H54 (cell line): ENCODE data around the gene OR4D11.
"Not testable (repeated sequence)": the region's sequence is repeated elsewhere in the genome, so short reads cannot be mapped to it uniquely, and the experiment has no call there.

Experiments
- DNase-seq: peaks from one replicate; pipeline ENCODE4 v3.0.0; 2011; ENCODE audit warnings: low spot score, mixed read lengths; ENCODE audit not compliant: insufficient read length
- FAIRE-seq: peaks from 3 replicates; lab custom pipeline; 2011; peaks lifted over from hg19 to GRCh38; lab: Jason Lieb, UNC
- POLR2A ChIP-seq: IDR thresholded peaks from 2 replicates; pipeline ENCODE4 v1.6.1; 2011; ENCODE audit warnings: low read depth, mild to moderate bottlenecking, low read length

Gene OR4D11

GRCh38 chr11:59534676-59535075, 31.3 kb downstream of the OR4D11 start:
- TF ChIP-seq POLR2A, result no peak
- DNase-seq (no peak), FAIRE-seq (no peak)

- no peak for FAIRE-seq
- DNase-seq, result no peak
- no peak for TF ChIP-seq POLR2A
These were observed 38.9 kb downstream of the OR4D11 start for GRCh38 chr11:59542142-59542810.

DNA sequence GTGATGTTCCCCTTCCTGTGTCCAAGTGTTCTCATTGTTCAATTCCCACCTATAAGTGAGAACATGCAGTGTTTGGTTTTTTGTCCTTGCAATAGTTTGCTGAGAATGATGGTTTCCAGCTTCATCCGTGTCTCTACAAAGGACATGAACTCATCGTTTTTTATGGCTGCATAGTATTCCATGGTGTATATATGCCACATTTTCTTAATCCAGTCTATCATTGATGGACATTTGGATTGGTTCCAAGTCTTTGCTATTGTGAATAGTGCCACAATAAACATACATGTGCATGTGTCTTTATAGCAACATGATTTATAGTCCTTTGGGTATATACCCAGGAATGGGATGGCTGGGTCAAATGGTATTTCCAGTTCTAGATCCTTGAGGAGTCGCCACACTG, 40.3 kb downstream of the OR4D11 start:
- DNase-seq, FAIRE-seq: not testable (repeated sequence)

DNA sequence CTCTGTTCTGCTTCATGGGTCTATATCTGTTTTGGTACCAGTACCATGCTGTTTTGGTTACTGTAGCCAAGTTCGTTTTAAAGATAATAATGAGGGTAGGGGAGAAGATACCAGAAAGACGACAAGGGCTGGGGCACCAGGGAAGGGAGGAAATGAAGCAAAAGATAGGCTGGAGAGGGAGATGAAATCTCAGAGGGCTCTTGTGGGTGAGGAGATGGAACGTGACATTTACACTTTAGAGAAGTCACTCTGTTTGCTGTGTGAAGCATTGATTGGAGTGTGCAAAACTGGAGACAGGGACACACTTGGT, 41.4 kb downstream of the OR4D11 start:
- FAIRE-seq, result no peak
- DNase-seq, result no peak
- TF ChIP-seq POLR2A, result no peak

GRCh38 chr11:59545179-59546020, 42.0 kb downstream of the OR4D11 start:
- no peak; the same call in 1 of the 2 replicates for TF ChIP-seq POLR2A
- DNase-seq, result no peak
- peak; percentile 93 for FAIRE-seq

DNA sequence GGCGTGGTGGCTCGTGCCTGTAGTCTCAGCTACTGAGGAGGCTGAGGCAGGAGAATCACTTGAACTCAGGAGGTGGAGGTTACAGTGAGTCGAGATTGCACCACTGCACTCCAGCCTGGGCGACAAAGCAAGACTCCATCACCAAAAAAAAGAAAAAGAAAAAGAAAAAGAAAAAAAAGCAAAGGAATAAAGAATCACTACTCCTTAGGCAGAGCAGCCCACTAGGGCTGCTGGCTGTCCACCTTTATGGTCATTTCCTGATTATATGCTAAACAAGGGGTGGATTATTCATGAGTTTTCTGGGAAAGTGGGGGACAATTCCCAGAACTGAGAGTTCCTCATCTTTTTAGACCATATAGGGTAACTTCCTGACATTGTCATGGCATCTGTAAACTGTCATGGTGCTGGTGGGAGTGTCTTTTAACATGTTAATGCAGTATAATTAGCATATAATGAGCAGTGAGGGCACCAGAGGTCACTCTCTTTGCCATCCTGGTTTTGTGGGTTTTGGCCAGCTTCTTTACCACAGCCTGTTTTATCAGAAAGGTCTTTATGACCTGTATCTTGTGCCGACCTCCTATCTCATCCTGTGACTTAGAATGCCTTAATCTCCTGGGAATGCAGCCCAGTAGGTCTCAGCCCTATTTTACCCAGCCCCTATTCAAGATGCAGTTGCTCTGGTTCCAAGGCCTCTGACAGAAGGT, 44.4 kb downstream of the OR4D11 start:
- not testable (repeated sequence) for DNase-seq, FAIRE-seq

DNA sequence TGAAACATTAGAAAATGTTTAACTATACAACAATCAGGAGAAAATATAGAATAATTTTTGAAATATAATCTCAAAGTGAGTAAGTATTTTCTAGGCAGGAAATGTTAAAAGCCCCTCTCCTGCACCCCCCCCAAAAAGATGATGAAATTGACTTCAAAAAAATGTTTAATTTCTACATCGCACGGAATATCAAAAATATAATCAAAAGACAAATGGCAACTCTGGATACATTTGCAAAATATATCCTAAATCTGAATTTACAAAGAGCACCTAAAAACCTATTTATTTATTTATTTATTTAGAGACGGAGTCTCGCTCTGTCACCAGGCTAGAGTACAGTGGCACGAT, 44.9 kb downstream of the OR4D11 start:
- FAIRE-seq (no peak), DNase-seq (no peak)
- no peak for TF ChIP-seq POLR2A

- DNase-seq (no peak), FAIRE-seq (no peak)
- no peak; the same call in 1 of the 2 replicates for TF ChIP-seq POLR2A
These were observed 47.0 kb downstream of the OR4D11 start for GRCh38 chr11:59550368-59550841.

GRCh38 chr11:59550842-59551658, 47.7 kb downstream of the OR4D11 start:
- FAIRE-seq (no peak), DNase-seq (no peak)
- no peak for TF ChIP-seq POLR2A

- DNase-seq, result no peak
These were observed 48.5 kb downstream of the OR4D11 start for GRCh38 chr11:59551659-59552521.

DNA sequence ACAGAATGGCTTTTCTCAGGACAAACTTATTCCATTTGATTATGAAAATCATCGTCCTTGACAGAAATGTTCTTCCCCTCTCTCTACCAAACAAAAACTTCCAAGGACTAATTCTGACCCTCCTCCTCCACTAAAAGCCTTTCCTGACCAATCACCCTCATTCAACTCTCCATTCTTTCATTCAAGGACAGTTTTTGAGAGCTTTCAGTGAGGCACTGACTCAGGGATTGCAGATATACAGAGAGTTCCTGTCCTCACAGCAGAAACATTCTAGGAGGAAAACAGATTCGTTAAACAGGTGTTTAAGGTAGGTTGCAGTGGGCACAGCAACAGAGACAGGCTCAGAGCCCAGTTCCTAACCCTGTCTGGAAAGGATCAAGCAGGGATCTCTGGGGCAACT, 49.5 kb downstream of the OR4D11 start:
- no peak for TF ChIP-seq POLR2A
- DNase-seq, result no peak
- no peak for FAIRE-seq

More at GRCh38 chr11:59551659-59552521, 48.5 kb downstream of the OR4D11 start:
- TF ChIP-seq POLR2A, result no peak
- FAIRE-seq, result no peak

DNA sequence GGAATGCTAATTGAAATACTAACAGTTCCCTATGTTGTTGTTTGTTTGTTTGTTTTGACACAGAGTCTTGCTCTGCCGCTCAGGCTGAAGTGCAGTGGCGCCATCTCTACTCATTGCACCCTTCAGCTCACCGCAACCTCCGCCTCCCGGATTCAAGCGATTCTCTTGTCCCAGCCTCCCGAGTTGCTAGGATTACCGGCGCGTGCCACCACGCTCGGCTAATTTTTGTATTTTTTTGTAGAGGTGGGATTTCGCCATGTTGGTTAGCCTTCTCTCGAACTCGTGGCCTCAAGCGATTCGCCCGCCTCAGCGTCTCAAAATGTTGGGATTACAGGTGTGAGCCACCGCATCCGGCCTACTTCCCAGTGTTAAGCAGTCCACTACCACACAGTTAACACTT, 49.9 kb downstream of the OR4D11 start:
- no peak for TF ChIP-seq POLR2A
- no peak for DNase-seq
- FAIRE-seq, result no peak
